Posterior vena cava (tissue), 2 donors: ENCODE results near the gene TSGA10IP. TPM values are rescaled to one million over a fixed set of nuclear protein-coding genes. Genes with fewer than 3 reads are reported as not detected.

Experiments used
- DNase-seq: peaks from one replicate; pipeline ENCODE4 v3.0.0-alpha.2; 2020; ENCODE audit warnings: low spot score
- intact Hi-C, 2 donors: fragments of 100-400 bp; cut with DNase I; formaldehyde crosslinking; loops; one replicate each; pipeline versions ENCODE4 v1.14.1 to v1.14.2; 2022 to 2023
- long read RNA-seq, 2 donors: library from polyadenylated mRNA; unstranded; transcript quantifications; one replicate each; pipeline ENCODE4 v2.0.0, GENCODE V29; 2020 to 2021
- total RNA-seq, 2 donors: library from RNA; stranded (reverse); fragmentation: NEBNext Ultra II Directional; extraction: Animal tissue kit (Norgen Biotek cat#: 25700); gene quantifications; one replicate each; pipeline ENCODE4 v1.2.1, GENCODE V29; 2021
- donor health status: DM: yes; HTN: yes; CAD: no.
- donor health status: DM: yes; HTN: yes; CAD: no.

TSGA10IP gene
- total RNA-seq = not detected
- long read RNA-seq, donor 1 = 0 reads
- long read RNA-seq, donor 2 = 0 reads

DNA sequence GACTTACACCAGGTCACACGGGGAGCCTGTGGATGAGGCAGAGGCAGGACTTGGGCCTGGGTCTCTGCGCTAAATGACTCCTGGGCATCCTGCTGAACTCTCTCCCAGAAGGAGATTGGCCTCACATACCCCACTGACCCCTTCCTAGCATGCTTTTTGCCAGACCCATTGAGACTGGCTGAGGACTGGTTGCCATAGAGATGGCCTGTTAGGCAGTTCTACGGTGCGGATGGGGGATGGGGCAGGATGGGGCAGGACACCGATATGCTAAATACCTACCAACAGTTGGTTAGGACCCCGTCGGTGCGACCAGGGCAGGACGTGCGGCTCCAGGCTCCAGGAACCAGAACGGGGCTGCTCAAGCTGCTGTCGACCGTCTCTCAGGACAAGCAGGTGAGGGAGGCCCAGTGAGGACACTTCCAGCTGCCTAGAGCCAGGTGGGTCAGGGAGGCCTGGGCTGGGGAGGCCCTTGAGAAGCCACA is at the start of gene TSGA10IP:
Gene TSGA10IP (plus strand): TSS at position 51 of the 482 bp plus-strand sequence. CDS start 196 bp downstream, at position 247.
- intact Hi-C loops = no loop called here
- DNase-seq = no peak

GRCh38 chr11:65895482-65895981 is 49.7 kb upstream of the TSGA10IP start:
- intact Hi-C loops = no loop called here
- DNase-seq = no peak

DNA sequence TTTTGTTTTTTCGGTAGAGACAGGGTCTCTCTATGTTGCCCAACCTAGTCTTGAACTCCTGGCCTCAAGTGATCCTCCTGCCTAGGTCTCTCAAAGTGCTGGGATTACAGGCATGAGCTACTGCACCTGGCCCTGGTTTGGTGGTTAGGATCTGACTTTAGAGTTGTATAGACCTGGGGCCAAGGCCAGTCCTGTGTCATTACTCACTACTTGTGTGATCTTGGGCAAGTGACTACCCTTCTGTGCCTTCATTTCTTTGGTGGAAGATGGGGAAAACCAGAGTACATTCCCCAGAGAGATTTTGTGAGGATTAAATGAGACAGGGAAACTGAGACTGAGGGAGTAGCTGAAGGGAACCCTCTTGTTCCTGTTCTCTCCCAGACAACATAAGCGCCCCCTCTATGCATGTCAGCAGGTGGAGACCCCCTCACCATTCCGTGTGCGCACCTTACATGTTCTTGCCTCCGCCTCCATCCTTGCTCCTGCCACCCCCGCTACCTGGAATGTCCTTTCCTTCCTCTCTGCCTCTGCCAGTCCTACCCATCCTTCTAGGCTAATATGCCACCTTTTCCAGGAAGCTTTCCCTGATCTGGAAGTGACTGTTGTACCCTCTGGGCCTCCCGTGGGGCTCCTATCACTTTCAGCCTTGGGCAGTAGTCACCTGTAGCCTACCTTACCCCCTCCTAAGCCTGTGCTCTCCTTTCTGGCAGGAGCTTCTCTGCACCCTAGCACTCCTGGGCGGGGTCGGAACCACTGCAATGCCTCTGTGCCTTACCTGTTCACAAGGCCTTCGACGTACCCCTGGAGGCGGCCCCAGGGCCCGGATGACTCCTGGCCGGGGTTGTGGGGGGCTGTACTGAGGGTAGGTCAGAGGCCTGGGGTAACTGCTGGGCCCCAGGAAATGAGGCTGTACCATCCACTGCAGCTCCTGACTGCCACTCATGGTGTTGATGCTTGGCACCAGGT is 49.0 kb upstream of the TSGA10IP start:
- intact Hi-C loops = no loop called here
- DNase-seq = no peak

DNA sequence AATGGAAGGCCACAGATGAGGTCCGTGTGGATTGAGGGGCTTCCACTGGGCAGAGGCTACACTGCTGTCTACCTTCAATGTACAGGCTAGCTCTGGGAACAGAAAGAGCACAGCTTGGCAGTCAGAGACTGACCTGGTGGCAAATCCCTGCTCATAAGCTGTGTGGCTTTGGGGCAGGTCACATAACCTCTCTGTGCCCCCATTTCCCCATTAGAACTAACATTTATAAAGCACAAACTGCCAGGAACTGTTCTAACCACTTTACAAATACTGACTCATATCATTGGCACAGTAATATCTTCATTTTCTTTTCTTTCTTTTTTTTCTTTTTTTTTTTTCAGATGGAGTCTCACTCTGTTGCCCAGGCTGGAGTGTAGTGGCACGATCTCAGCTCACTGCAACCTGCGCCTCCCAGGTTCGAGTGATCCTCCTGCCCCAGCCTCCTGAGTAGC is 48.2 kb upstream of the TSGA10IP start:
- intact Hi-C loops = no loop called here
- no peak for DNase-seq

- no peak for DNase-seq
- intact Hi-C loops = no loop called here
Measured at GRCh38 chr11:65898656-65899355, 46.5 kb upstream of the TSGA10IP start.

DNA sequence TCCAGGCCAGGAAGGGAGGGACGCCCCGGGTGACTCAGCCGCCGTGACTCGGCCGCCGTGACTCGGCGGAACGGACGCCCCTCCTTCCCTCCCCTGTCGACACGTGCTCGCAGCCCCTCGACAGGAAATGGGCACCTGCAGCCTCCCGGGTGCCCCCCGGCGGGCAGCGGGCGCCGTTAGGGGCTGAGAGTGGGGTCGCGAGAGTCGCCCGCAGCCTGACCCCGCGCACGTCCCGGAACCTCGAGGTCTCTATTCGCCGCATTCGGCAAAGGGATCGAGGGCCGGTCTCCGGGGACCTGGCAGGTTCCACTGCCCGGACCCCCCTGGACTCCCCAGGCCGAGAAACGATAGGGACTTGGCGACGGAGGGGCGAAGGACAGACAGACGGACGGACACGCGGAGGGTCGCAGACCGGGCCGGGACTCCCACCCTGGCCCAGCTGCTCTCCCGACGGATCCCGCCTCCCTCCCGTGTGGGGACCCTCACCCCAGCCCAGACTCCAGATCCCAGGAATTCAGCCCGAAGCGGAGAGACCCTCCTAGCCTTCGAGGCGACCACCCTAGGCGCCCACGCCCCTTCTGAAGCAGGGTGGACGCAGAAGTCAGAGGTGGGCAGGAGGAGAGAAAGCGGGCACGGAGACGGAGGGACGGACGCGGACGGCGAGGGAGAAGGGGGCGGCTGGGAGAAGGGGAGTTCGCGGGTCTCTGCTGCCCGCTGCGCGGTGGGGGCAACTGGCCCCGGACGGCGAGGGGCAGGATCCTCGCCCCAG is 45.7 kb upstream of the TSGA10IP start:
- intact Hi-C loops = no loop called here
- DNase-seq = peak; percentile 95

DNA sequence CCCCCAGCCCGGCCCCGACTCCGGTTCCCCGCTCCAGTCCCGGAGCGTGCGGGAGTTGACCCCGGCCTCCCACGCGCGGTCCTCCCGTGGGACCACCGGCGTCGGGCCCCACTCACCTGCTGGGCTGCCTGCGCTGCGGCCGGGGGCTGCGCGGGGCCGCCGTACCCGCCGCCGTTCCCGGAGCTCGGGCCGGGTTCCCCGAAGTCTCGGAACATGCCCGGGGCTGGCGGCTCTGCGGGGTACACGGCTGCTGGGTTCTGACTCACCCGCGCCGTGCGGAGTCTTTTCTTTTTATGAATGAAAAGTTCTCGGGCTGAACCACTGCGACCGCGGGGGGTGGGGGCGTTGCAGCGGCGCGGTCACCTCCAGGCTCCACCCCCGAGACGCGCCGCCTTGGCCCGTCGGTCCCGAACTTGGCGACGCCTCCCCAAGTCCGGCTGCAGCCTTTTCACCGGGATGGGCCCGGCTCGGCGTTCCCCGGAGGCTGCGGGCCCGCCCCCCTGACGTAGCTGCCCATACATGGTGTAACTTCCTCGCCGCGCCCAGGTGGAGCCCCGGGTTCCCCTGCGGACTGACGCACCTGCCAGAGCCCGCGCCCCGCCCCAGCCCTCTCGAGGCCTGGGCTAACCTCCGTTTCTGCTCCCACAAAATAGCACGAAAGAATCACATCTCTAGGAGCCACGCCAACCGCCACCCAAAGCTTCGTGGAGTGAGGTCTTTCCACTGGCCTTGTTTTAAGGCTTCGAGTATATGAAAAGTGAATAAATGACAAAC is 45.0 kb upstream of the TSGA10IP start, which contains the start of gene FOSL1:
Gene FOSL1 (minus strand): TSS at position 264 of the 774 bp plus-strand sequence. CDS start 49 bp downstream, at position 215.
- intact Hi-C loops = no loop called here
- DNase-seq = peak; percentile 97

- DNase-seq = no peak
- intact Hi-C loops = no loop called here
Measured at GRCh38 chr11:65900899-65901180, 44.4 kb upstream of the TSGA10IP start.

- intact Hi-C loops = no loop called here
- no peak for DNase-seq
Measured at GRCh38 chr11:65903068-65903481, 42.2 kb upstream of the TSGA10IP start.

GRCh38 chr11:65903715-65904114 is 41.6 kb upstream of the TSGA10IP start:
- intact Hi-C loops = no loop called here
- no peak for DNase-seq

- intact Hi-C loops = no loop called here
- DNase-seq = no peak
Measured at GRCh38 chr11:65906602-65907001, 38.7 kb upstream of the TSGA10IP start.

GRCh38 chr11:65907878-65908277 is 37.4 kb upstream of the TSGA10IP start:
- DNase-seq = no peak
- intact Hi-C loops = no loop called here

DNA sequence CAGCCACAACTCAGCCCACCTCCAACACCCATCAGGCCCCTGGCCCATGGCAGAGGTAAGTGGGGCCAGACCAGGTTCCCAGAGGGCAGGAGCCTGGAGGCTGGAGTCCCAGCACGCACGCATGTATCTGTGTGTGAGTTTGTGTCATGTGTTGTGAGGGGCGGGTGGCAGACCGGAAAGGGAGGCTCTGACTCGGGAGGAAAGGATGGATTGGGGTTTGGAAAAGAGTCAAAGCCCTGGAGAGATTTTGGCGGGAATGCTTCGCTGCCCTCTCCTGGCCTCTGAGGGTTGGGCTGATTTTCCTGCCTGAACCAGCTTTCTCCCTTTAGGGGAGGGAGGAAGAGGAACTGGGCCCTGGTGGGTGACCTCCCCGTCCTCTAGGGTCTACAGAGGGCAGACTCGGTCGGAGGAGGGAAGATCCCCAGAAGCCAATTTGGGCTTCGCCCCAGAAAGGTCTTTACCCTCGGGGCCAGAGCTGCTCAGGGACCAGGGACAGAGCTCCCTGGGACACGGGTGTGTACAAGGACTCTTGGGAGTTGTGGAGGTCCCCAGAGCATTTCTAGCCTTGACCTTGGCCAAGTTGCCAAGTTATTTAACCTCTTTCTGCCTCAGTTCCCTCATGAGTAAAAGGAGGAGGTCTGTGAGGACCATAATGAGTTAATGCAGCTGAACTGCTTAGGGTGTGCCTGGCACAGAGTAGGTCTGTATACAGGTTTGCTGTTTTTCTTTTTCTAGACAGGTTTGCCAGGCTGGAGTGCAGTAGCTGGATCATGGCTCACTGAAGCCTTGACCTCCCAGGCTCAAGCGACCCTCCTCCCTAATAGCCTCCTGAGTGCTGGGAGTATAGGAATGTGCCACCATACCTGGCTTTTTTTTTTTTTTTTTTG is 33.4 kb upstream of the TSGA10IP start:
- intact Hi-C loops = no loop called here
- DNase-seq = peak; percentile 90

GRCh38 chr11:65912845-65913244 is 32.4 kb upstream of the TSGA10IP start:
- DNase-seq = peak; percentile 80
- intact Hi-C loops = no loop called here

DNA sequence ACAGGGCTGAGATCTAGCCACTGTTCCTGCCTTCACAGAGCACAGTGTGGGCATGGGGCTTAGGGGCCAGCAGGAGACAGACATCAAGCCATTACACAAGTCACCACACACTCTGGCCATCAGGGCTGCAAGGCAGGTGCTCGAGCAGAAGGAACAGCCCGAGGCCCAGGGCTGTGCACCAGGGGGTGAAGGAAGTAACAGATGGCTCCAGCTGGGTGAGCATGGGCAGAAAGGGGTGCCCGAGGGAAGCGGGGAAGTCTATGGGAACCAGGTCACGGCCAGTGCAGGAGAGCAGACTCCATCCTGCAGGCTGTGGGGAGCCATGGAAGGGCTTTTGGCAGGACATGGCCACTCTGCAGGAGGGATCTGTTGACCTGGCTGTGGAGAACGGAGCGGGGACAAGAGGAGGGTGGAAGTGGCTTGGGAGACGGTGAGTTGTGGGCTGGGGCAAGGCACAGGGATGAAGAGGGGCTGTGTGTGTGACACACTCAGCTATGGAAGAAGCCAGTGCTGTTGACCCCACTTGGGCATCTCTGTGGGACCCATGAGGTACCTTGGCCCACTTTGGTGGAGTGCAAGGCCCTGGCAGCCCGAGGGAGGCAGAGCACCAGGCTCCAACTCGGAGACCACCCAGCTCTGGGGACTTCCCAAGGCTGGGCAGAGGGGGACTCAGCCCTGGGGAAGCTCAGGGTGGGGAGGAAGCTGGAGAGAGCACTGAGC is 30.0 kb upstream of the TSGA10IP start:
- intact Hi-C loops = no loop called here
- DNase-seq = no peak

DNA sequence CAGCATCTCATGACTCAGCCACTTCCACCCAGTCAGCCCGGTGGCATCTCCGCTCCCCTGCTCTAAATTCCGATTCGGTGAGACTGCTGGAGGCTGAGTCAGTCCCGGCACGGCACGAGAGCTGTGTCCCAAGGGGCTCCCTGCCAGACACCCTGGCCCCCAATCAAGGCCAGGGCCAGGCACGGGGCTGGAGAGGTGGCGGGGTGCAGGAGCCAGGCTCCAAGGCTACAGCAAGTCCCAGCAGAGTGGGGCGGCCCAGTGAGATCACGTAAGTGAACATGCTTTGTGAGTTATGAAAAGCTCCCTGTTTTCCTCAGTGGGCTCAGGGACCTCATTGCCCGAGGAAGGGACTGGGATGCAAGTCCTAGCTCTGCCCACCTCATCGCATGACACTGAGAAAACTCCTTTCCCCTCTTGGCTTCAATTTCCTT is 29.4 kb upstream of the TSGA10IP start:
- peak; percentile 96 for DNase-seq
- intact Hi-C loops = no loop called here

DNA sequence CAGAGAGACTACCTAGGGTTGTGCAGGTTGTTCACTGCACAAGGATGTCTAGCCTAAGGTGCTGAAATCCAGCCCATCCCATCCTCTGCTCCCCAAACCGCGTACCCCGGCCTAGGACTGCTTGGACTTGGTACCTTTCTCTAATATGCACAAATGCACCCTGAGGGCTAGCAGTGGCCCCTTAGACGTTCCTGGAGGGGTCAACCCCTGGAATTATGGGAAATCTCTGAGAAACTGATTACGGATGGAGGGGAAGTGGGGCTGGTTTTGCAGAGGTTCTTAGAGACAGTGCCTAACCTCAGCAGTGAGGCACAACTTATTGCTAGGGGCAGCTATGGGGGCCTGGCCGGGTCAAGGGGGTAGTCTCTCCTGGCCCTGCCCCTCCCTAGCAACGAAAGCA is 28.9 kb upstream of the TSGA10IP start:
- DNase-seq = no peak
- intact Hi-C loops = no loop called here
